Astrocyte of the spinal cord (primary cell): ENCODE results near the gene SHISA6.

ENCODE experiments used
- DNase-seq: peaks from one replicate; pipeline ENCODE4 v3.0.0; 2011; ENCODE audit warnings: low read depth, low spot score
- H3K4me3 ChIP-seq: 2 replicates; pipeline ENCODE4 v1.5.1; 2011; ENCODE audit warnings: low read depth, mild to moderate bottlenecking, low read length, moderate library complexity
- CTCF ChIP-seq: IDR thresholded peaks from 2 replicates; pipeline ENCODE4 v1.5.1; 2012; ENCODE audit warnings: low read depth, mild to moderate bottlenecking, low read length, inconsistent platforms
- in situ Hi-C: cut with HindIII; loops from 2 replicates; pipeline ENCODE4 v1.10.0; 2017; ENCODE audit warnings: low sequenced_read_pairs

SHISA6 gene

GRCh38 chr17:11492511-11492910, 251.5 kb downstream of the SHISA6 start:
- in situ Hi-C loops = no loop called here
- DNase-seq = no peak
- no peak for TF ChIP-seq CTCF
- H3K4me3 ChIP-seq = no peak overlapping the region

GRCh38 chr17:11493936-11494335, 252.9 kb downstream of the SHISA6 start:
- TF ChIP-seq CTCF = no peak
- in situ Hi-C loops = no loop called here
- no peak overlapping the region for H3K4me3 ChIP-seq
- no peak for DNase-seq

- DNase-seq = no peak
- H3K4me3 ChIP-seq = no peak overlapping the region
- TF ChIP-seq CTCF = no peak
- in situ Hi-C loops = no loop called here
These were observed 254.6 kb downstream of the SHISA6 start for GRCh38 chr17:11495613-11496012.

GRCh38 chr17:11499881-11500280, 258.9 kb downstream of the SHISA6 start:
- DNase-seq = no peak
- no peak for TF ChIP-seq CTCF
- no peak overlapping the region for H3K4me3 ChIP-seq
- in situ Hi-C loops = no loop called here

- no peak overlapping the region for H3K4me3 ChIP-seq
- in situ Hi-C loops = no loop called here
- DNase-seq = no peak
- no peak for TF ChIP-seq CTCF
These were observed 262.5 kb downstream of the SHISA6 start for GRCh38 chr17:11503308-11504035.

GRCh38 chr17:11506635-11507034, 265.6 kb downstream of the SHISA6 start:
- TF ChIP-seq CTCF = no peak
- H3K4me3 ChIP-seq = no peak overlapping the region
- no peak for DNase-seq
- in situ Hi-C loops = no loop called here
